HepG2 (cell line): ENCODE results near the gene CFAP54. TPM values are rescaled to one million over a fixed set of nuclear protein-coding genes. Genes with fewer than 3 reads are reported as not detected.

Experiments
- ATAC-seq: fragments of 200-7000 bp; cut with Tn5 transposase; 3 replicates; pipeline ENCODE4 v1.9.1; 2020; ENCODE audit warnings: mild to moderate bottlenecking, moderate library complexity
- BruUV-seq: library from RNA; stranded (reverse); fragments of 400-500 nt; replicated peaks from 2 replicates; lab custom pipeline; 2021; lab: Mats Ljungman, UMichigan
- CTCF ChIA-PET: fragments of 300-600 bp; formaldehyde crosslinking; extraction: SDS; loops from one replicate; lab custom pipeline; 2021; ENCODE audit warnings: low total read pairs, inconsistent platforms, low intra/inter-chr PET ratio; lab: Yijun Ruan, JAX
- POLR2A ChIA-PET: fragments of 350-600 bp; sonication (Branson Sonifier 250); formaldehyde crosslinking; loops from one replicate; lab custom pipeline; 2020; ENCODE audit warnings: antibody characterized with exemption, inconsistent platforms; lab: Yijun Ruan, JAX
- DNase-seq: peaks from one replicate; pipeline ENCODE4 v3.0.0-alpha.2; 2015; ENCODE audit warnings: low spot score
- FAIRE-seq: peaks from 3 replicates; lab custom pipeline; 2011; peaks lifted over from hg19 to GRCh38; lab: Jason Lieb, UNC
- H2AFZ ChIP-seq: one replicate; pipeline ENCODE4 v1.6.1; 2011; ENCODE audit warnings: low read length, inconsistent platforms
- H3K27ac ChIP-seq: fragments of 300-600 bp; 3 replicates; pipeline ENCODE4 v1.8.0; 2011; ENCODE audit warnings: mixed run types, mild to moderate bottlenecking, mixed read lengths, low read length, inconsistent platforms; ENCODE audit not compliant: insufficient read depth; ENCODE audit errors: extremely low read length
- H3K27me3 ChIP-seq, 2 experiments: fragments of 200-600 bp in 1 of 2; 2 replicates in 1 of 2; 3 replicates in 1 of 2; pipeline versions ENCODE4 v1.6.0 to v1.8.0; 2011; ENCODE audit warnings: low read length in 2 of 2, mild to moderate bottlenecking in 2 of 2, moderate library complexity in 2 of 2, inconsistent platforms in 1 of 2; ENCODE audit not compliant: insufficient read depth in 2 of 2, control insufficient read depth in 1 of 2
- H3K36me3 ChIP-seq, 2 experiments: fragments of 200-600 bp in 1 of 2; replicated peaks in 1 of 2; 2 replicates in 1 of 2; 3 replicates in 1 of 2; pipeline versions ENCODE4 v1.5.1 to v1.8.0; 2011; ENCODE audit warnings: low read length in 2 of 2, inconsistent platforms in 1 of 2; ENCODE audit not compliant: insufficient read depth in 2 of 2, control insufficient read depth in 1 of 2
- H3K4me1 ChIP-seq: 2 replicates; pipeline ENCODE4 v1.5.1; 2012; ENCODE audit warnings: low read length, inconsistent platforms; ENCODE audit not compliant: insufficient read depth
- H3K4me2 ChIP-seq: 2 replicates; pipeline ENCODE4 v1.6.0; 2011; ENCODE audit warnings: low read depth, low read length, inconsistent platforms
- H3K4me3 ChIP-seq, 3 experiments: fragments of 200-600 bp in 1 of 3; sonication (generic), shearing (Covaris generic) in 1 of 3; replicated peaks in 1 of 3; 2 replicates each; pipeline ENCODE4 v1.5.1; 2011 to 2016; ENCODE audit warnings: low read length in 3 of 3, inconsistent platforms in 2 of 3, low read depth in 2 of 3, mild to moderate bottlenecking in 2 of 3, control low read depth in 1 of 3, mixed read lengths in 1 of 3; ENCODE audit not compliant: insufficient read depth in 1 of 3
- H3K79me2 ChIP-seq: one replicate; pipeline ENCODE4 v1.6.1; 2011; ENCODE audit warnings: low read length, inconsistent platforms; ENCODE audit not compliant: insufficient read depth
- H3K9ac ChIP-seq: 2 replicates; pipeline ENCODE4 v1.6.0; 2011; ENCODE audit warnings: mild to moderate bottlenecking, low read depth, low read length, inconsistent platforms; ENCODE audit not compliant: insufficient read depth
- H3K9me3 ChIP-seq: 2 replicates; pipeline ENCODE4 v1.5.1; 2012; ENCODE audit warnings: mild to moderate bottlenecking, low read length
- H4K20me1 ChIP-seq: 2 replicates; pipeline ENCODE4 v1.6.0; 2011; ENCODE audit warnings: inconsistent platforms, mild to moderate bottlenecking, low read length, moderate library complexity; ENCODE audit not compliant: insufficient read depth
- AKNA ChIP-seq: sonication (generic); formaldehyde crosslinking; IDR thresholded peaks from 2 replicates; pipeline ENCODE4 v1.4.0; 2020; ENCODE audit warnings: missing genetic modification reagents, borderline replicate concordance
- ATM ChIP-seq: fragments of 450-650 bp; IDR thresholded peaks from 2 replicates; pipeline ENCODE4 v1.7.1; 2017; ENCODE audit warnings: mild to moderate bottlenecking, borderline replicate concordance
- BCLAF1 ChIP-seq: fragments of 450-650 bp; IDR thresholded peaks from 2 replicates; pipeline ENCODE4 v1.6.1; 2017; ENCODE audit warnings: mild to moderate bottlenecking
- BRD4 ChIP-seq: sonication (generic); formaldehyde crosslinking; IDR thresholded peaks from 2 replicates; pipeline ENCODE4 v1.4.0; 2020; ENCODE audit warnings: missing genetic modification reagents
- FLYWCH1 ChIP-seq: sonication (generic); formaldehyde crosslinking; IDR thresholded peaks from 2 replicates; pipeline ENCODE4 v1.8.1; 2023; ENCODE audit warnings: mild to moderate bottlenecking, missing genetic modification reagents
- HMGXB4 ChIP-seq, 2 experiments: sonication (generic) in 1 of 2; formaldehyde crosslinking in 1 of 2; IDR thresholded peaks; 2 replicates each; pipeline versions ENCODE4 v1.4.0 to v1.6.1; 2018 to 2020; ENCODE audit warnings: missing genetic modification reagents in 2 of 2, borderline replicate concordance in 1 of 2, low read depth in 1 of 2, mild to moderate bottlenecking in 1 of 2, missing biosample characterization in 1 of 2
- KAT7 ChIP-seq: IDR thresholded peaks from 2 replicates; pipeline ENCODE4 v1.6.1; 2018; ENCODE audit warnings: borderline replicate concordance, missing compliant biosample characterization
- MAZ ChIP-seq, 2 experiments: sonication (generic) in 1 of 2; formaldehyde crosslinking in 1 of 2; IDR thresholded peaks; 2 replicates each; pipeline versions ENCODE4 v1.5.0 to v1.6.1; 2012 to 2020; ENCODE audit warnings: low read depth in 2 of 2, mild to moderate bottlenecking in 2 of 2, borderline replicate concordance in 1 of 2, improper control_type of control experiment in 1 of 2, low read length in 1 of 2, missing genetic modification reagents in 1 of 2, moderate library complexity in 1 of 2
- NFYC ChIP-seq: IDR thresholded peaks from 2 replicates; pipeline ENCODE4 v1.6.1; 2016; ENCODE audit warnings: missing genetic modification reagents, missing compliant biosample characterization
- RFX3 ChIP-seq: IDR thresholded peaks from 2 replicates; pipeline ENCODE4 v1.6.1; 2016; ENCODE audit warnings: missing biosample characterization, missing genetic modification reagents
- TERF1 ChIP-seq: sonication (generic); formaldehyde crosslinking; IDR thresholded peaks from 2 replicates; pipeline ENCODE4 v1.8.0; 2022; ENCODE audit warnings: mild to moderate bottlenecking, missing genetic modification reagents, moderate library complexity
- ZNF441 ChIP-seq: sonication (generic); formaldehyde crosslinking; IDR thresholded peaks from 2 replicates; pipeline ENCODE4 v1.7.0; 2021; ENCODE audit warnings: missing genetic modification reagents, borderline replicate concordance
- ZNF652 ChIP-seq: IDR thresholded peaks from 2 replicates; pipeline ENCODE4 v1.6.1; 2016; ENCODE audit warnings: low read depth, borderline replicate concordance
- WGBS: methylation state at CpG from one replicate; pipeline ENCODE4 v1.1.6; 2017; ENCODE audit warnings: low lambda C conversion rate; 5-methylcytosine and 5-hydroxymethylcytosine counted together
- in situ Hi-C: cut with HindIII; loops from 2 replicates; pipeline ENCODE4 v1.10.0; 2017; ENCODE audit warnings: low pct_unique_long_range_greater_than_20kb; ENCODE audit not compliant: extremely low pct_ligation_motif_present
- intact Hi-C: fragments of 100-400 bp; cut with micrococcal nuclease; formaldehyde crosslinking; loops from one replicate; pipeline ENCODE4 v1.10.0; 2022; ENCODE audit not compliant: unreplicated experiment
- polyA plus RNA-seq, 8 experiments: library from polyadenylated mRNA; depleted of rRNA in 3 of 8; stranded (reverse) in 7 of 8; unstranded in 1 of 8; fragments of >200 nt; fragmentation: Illumina TruSeq in 4 of 8; extraction: Trizol in 4 of 8; gene quantifications; 2 replicates each; pipeline versions ENCODE4 v1.2.1 to v1.2.3, GENCODE V29; 2011 to 2016; ENCODE audit warnings: low read depth in 4 of 8, missing spikeins in 1 of 8, mixed read lengths in 1 of 8; ENCODE audit not compliant: insufficient read depth in 1 of 8
- total RNA-seq, 5 experiments: library from RNA; depleted of rRNA; stranded (reverse); fragments of >200 nt; fragmentation: Illumina TruSeq; extraction: Trizol; gene quantifications; 2 replicates each; pipeline ENCODE4 v1.2.3, GENCODE V29; 2016; ENCODE audit warnings: low read depth in 1 of 5

CFAP54 gene
- total and polyA plus RNA-seq, 2 of the 13 experiments (the other 11 are each of a cell fraction or from before 2014, with no cell fraction given) = not detected

- H3K36me3 ChIP-seq = no peaks in the 10 kb centered on the region
- H3K9me3 ChIP-seq = no peaks in the 10 kb centered on the region
- ATAC-seq (no peak), DNase-seq (no peak), FAIRE-seq (no peak)
- 25% methylated on average over 4 of the region's 4 CpGs for WGBS
- H3K4me2 ChIP-seq = no peak overlapping the region
- POLR2A ChIA-PET = no interaction called here
- no peak overlapping the region for H3K9ac ChIP-seq
- no peak overlapping the region for H2AFZ ChIP-seq
- CTCF ChIA-PET = no interaction called here
- intact Hi-C loops = no loop called here
- BruUV-seq = no TSS peak
- no peak overlapping the region for H3K27ac ChIP-seq
- no peaks in the 10 kb centered on the region for H3K27me3 ChIP-seq
- H4K20me1 ChIP-seq = no peaks in the 10 kb centered on the region
- H3K4me1 ChIP-seq = no peaks in the 10 kb centered on the region
- in situ Hi-C loops = loop anchor here (25.0 kb wide), 2 partner anchors 396 to 721 kb away; no protein-coding TSS in a partner anchor
- no peak overlapping the region for H3K4me3 ChIP-seq
- no peaks in the 10 kb centered on the region for H3K79me2 ChIP-seq
- TF ChIP-seq ATM = no peak
- no peak for TF ChIP-seq MAZ (IDR thresholded peaks at IDR 0.05; ENCODE audit: borderline replicate concordance, low read depth, low read length)
- TF ChIP-seq MAZ (CRISPR knock-in tag; IDR thresholded peaks at IDR 0.05; ENCODE audit: low read depth) = no peak
- TF ChIP-seq RFX3 (CRISPR knock-in tag) = no peak
- no peak for TF ChIP-seq NFYC (CRISPR knock-in tag)
- no peak for TF ChIP-seq BRD4 (CRISPR knock-in tag)
- TF ChIP-seq FLYWCH1 (CRISPR knock-in tag) = no peak
- no peak for TF ChIP-seq TERF1 (CRISPR knock-in tag)
- TF ChIP-seq KAT7 (CRISPR knock-in tag) = no peak
- no peak for TF ChIP-seq ZNF652 (CRISPR knock-in tag)
- no peak for TF ChIP-seq BCLAF1
- no peak for TF ChIP-seq ZNF441 (CRISPR knock-in tag)
- TF ChIP-seq AKNA (CRISPR knock-in tag) = no peak
- TF ChIP-seq HMGXB4 (CRISPR knock-in tag; IDR thresholded peaks at IDR 0.05; ENCODE audit: borderline replicate concordance in 1 of 2, low read depth in 1 of 2) = no peak
These were observed 101.6 kb downstream of the CFAP54 start for GRCh38 chr12:96590970-96591369.
